ENCODE results near the gene TRAPPC3L.

Gene TRAPPC3L

GRCh38 chr6:116570856-116571682, 25.6 kb upstream of the TRAPPC3L start, which contains the start of gene RWDD1:
TSS of gene RWDD1 (plus strand) at chr6:116571504. CDS start at chr6:116571583, 79 bp downstream.
- Histone ChIP-seq H3K9me3 (ENCODE audit: control insufficient read depth in 2 of 2, low read length in 2 of 2) (no peaks in the 10 kb centered on the region), H3K4me3 (ENCODE audit: low read length in 2 of 2) (peak within 1 kb of the TSS; percentile 92 to 96), H3K27me3 (ENCODE audit: control insufficient read depth in 1 of 2, insufficient read depth in 2 of 2, low read length in 2 of 2) (no peaks in the 10 kb centered on the region), H3K4me1 (ENCODE audit: control insufficient read depth, insufficient read depth, low read length) (peaks cover 9% of the 10 kb centered on the region), H3K36me3 (ENCODE audit: control insufficient read depth in 2 of 2, insufficient read depth in 2 of 2, low read length in 2 of 2) (peaks cover 0 to 5% of the 10 kb centered on the region in 2 donors), H3K9ac (ENCODE audit: low read length in 2 of 2) (peak within 1 kb of the TSS; percentile 93 to 98), H3K27ac (ENCODE audit: low read length) (peak within 1 kb of the TSS; percentile 92)

GRCh38 chr6:116568821-116569755, 23.6 kb upstream of the TRAPPC3L start:
- Histone ChIP-seq H3K27ac (ENCODE audit: low read length) (no peak overlapping the region), H3K27me3 (ENCODE audit: control insufficient read depth in 1 of 2, insufficient read depth in 2 of 2, low read length in 2 of 2) (no peaks in the 10 kb centered on the region), H3K9ac (ENCODE audit: low read length in 2 of 2) (no peak overlapping the region), H3K36me3 (ENCODE audit: control insufficient read depth in 2 of 2, insufficient read depth in 2 of 2, low read length in 2 of 2) (no peaks in the 10 kb centered on the region), H3K9me3 (ENCODE audit: control insufficient read depth in 2 of 2, low read length in 2 of 2) (no peaks in the 10 kb centered on the region), H3K4me1 (ENCODE audit: control insufficient read depth, insufficient read depth, low read length) (peaks cover 16% of the 10 kb centered on the region), H3K4me3 (ENCODE audit: low read length in 2 of 2) (no peak overlapping the region)

- peaks cover 16% of the 10 kb centered on the region for H3K4me1 ChIP-seq (ENCODE audit: control insufficient read depth, insufficient read depth, low read length)
- no peaks in the 10 kb centered on the region for H3K27me3 ChIP-seq (ENCODE audit: control insufficient read depth in 1 of 2, insufficient read depth in 2 of 2, low read length in 2 of 2)
- H3K9me3 ChIP-seq (ENCODE audit: control insufficient read depth in 2 of 2, low read length in 2 of 2), result no peaks in the 10 kb centered on the region
- no peaks in the 10 kb centered on the region for H3K36me3 ChIP-seq (ENCODE audit: control insufficient read depth in 2 of 2, insufficient read depth in 2 of 2, low read length in 2 of 2)
- H3K4me3 ChIP-seq (ENCODE audit: low read length in 2 of 2), result no peak overlapping the region
- H3K9ac ChIP-seq (ENCODE audit: low read length in 2 of 2), result no peak overlapping the region
- H3K27ac ChIP-seq (ENCODE audit: low read length), result no peak overlapping the region
Observed at GRCh38 chr6:116568111-116568510, 22.6 kb upstream of the TRAPPC3L start.

- H3K4me1 ChIP-seq (ENCODE audit: control insufficient read depth, insufficient read depth, low read length), result peaks cover 10% of the 10 kb centered on the region
- peak overlapping the region; percentile 58 to 71 for H3K4me3 ChIP-seq (ENCODE audit: low read length in 2 of 2)
- peak overlapping the region; percentile 46 to 62 for H3K9ac ChIP-seq (ENCODE audit: low read length in 2 of 2)
- H3K27me3 ChIP-seq (ENCODE audit: control insufficient read depth in 1 of 2, insufficient read depth in 2 of 2, low read length in 2 of 2), result no peaks in the 10 kb centered on the region
- no peaks in the 10 kb centered on the region for H3K36me3 ChIP-seq (ENCODE audit: control insufficient read depth in 2 of 2, insufficient read depth in 2 of 2, low read length in 2 of 2)
- H3K9me3 ChIP-seq (ENCODE audit: control insufficient read depth in 2 of 2, low read length in 2 of 2), result no peaks in the 10 kb centered on the region
- no peak overlapping the region for H3K27ac ChIP-seq (ENCODE audit: low read length)
Observed at GRCh38 chr6:116564921-116565872, 19.7 kb upstream of the TRAPPC3L start.

GRCh38 chr6:116564311-116564710, 18.8 kb upstream of the TRAPPC3L start:
- Histone ChIP-seq H3K27ac (ENCODE audit: low read length) (no peak overlapping the region), H3K27me3 (ENCODE audit: control insufficient read depth in 1 of 2, insufficient read depth in 2 of 2, low read length in 2 of 2) (no peaks in the 10 kb centered on the region), H3K4me1 (ENCODE audit: control insufficient read depth, insufficient read depth, low read length) (peaks cover 7% of the 10 kb centered on the region), H3K4me3 (ENCODE audit: low read length in 2 of 2) (peak overlapping the region in 1 of 2 donors; percentile 71), H3K36me3 (ENCODE audit: control insufficient read depth in 2 of 2, insufficient read depth in 2 of 2, low read length in 2 of 2) (no peaks in the 10 kb centered on the region), H3K9ac (ENCODE audit: low read length in 2 of 2) (no peak overlapping the region), H3K9me3 (ENCODE audit: control insufficient read depth in 2 of 2, low read length in 2 of 2) (no peaks in the 10 kb centered on the region)

GRCh38 chr6:116563830-116564229, 18.3 kb upstream of the TRAPPC3L start:
- no peaks in the 10 kb centered on the region for H3K27me3 ChIP-seq (ENCODE audit: control insufficient read depth in 1 of 2, insufficient read depth in 2 of 2, low read length in 2 of 2)
- no peaks in the 10 kb centered on the region for H3K36me3 ChIP-seq (ENCODE audit: control insufficient read depth in 2 of 2, insufficient read depth in 2 of 2, low read length in 2 of 2)
- no peaks in the 10 kb centered on the region for H3K9me3 ChIP-seq (ENCODE audit: control insufficient read depth in 2 of 2, low read length in 2 of 2)
- no peak overlapping the region for H3K9ac ChIP-seq (ENCODE audit: low read length in 2 of 2)
- peaks cover 7% of the 10 kb centered on the region for H3K4me1 ChIP-seq (ENCODE audit: control insufficient read depth, insufficient read depth, low read length)
- H3K27ac ChIP-seq (ENCODE audit: low read length), result no peak overlapping the region
- no peak overlapping the region for H3K4me3 ChIP-seq (ENCODE audit: low read length in 2 of 2)

GRCh38 chr6:116562614-116563013, 17.1 kb upstream of the TRAPPC3L start:
- H3K27me3 ChIP-seq (ENCODE audit: control insufficient read depth in 1 of 2, insufficient read depth in 2 of 2, low read length in 2 of 2), result no peaks in the 10 kb centered on the region
- no peak overlapping the region for H3K27ac ChIP-seq (ENCODE audit: low read length)
- no peaks in the 10 kb centered on the region for H3K9me3 ChIP-seq (ENCODE audit: control insufficient read depth in 2 of 2, low read length in 2 of 2)
- H3K9ac ChIP-seq (ENCODE audit: low read length in 2 of 2), result no peak overlapping the region
- H3K4me1 ChIP-seq (ENCODE audit: control insufficient read depth, insufficient read depth, low read length), result peaks cover 7% of the 10 kb centered on the region
- H3K4me3 ChIP-seq (ENCODE audit: low read length in 2 of 2), result no peak overlapping the region
- no peaks in the 10 kb centered on the region for H3K36me3 ChIP-seq (ENCODE audit: control insufficient read depth in 2 of 2, insufficient read depth in 2 of 2, low read length in 2 of 2)

- H3K27ac ChIP-seq (ENCODE audit: low read length), result no peak overlapping the region
- H3K27me3 ChIP-seq (ENCODE audit: control insufficient read depth in 1 of 2, insufficient read depth in 2 of 2, low read length in 2 of 2), result no peaks in the 10 kb centered on the region
- H3K9me3 ChIP-seq (ENCODE audit: control insufficient read depth in 2 of 2, low read length in 2 of 2), result no peaks in the 10 kb centered on the region
- no peaks in the 10 kb centered on the region for H3K36me3 ChIP-seq (ENCODE audit: control insufficient read depth in 2 of 2, insufficient read depth in 2 of 2, low read length in 2 of 2)
- peaks cover 7% of the 10 kb centered on the region for H3K4me1 ChIP-seq (ENCODE audit: control insufficient read depth, insufficient read depth, low read length)
- no peak overlapping the region for H3K4me3 ChIP-seq (ENCODE audit: low read length in 2 of 2)
- H3K9ac ChIP-seq (ENCODE audit: low read length in 2 of 2), result peak overlapping the region in 1 of 2 donors; percentile 18
Observed at GRCh38 chr6:116562019-116562403, 16.5 kb upstream of the TRAPPC3L start.

GRCh38 chr6:116561377-116562018, 16.0 kb upstream of the TRAPPC3L start:
- Histone ChIP-seq H3K9me3 (ENCODE audit: control insufficient read depth in 2 of 2, low read length in 2 of 2) (no peaks in the 10 kb centered on the region), H3K4me3 (ENCODE audit: low read length in 2 of 2) (peak overlapping the region; percentile 31 to 59), H3K4me1 (ENCODE audit: control insufficient read depth, insufficient read depth, low read length) (peaks cover 7% of the 10 kb centered on the region)

More at GRCh38 chr6:116561377-116562018, 16.0 kb upstream of the TRAPPC3L start:
- no peaks in the 10 kb centered on the region for H3K36me3 ChIP-seq (ENCODE audit: control insufficient read depth in 2 of 2, insufficient read depth in 2 of 2, low read length in 2 of 2)
- H3K9ac ChIP-seq (ENCODE audit: low read length in 2 of 2), result peak overlapping the region; percentile 18 to 21
- H3K27ac ChIP-seq (ENCODE audit: low read length), result no peak overlapping the region
- no peaks in the 10 kb centered on the region for H3K27me3 ChIP-seq (ENCODE audit: control insufficient read depth in 1 of 2, insufficient read depth in 2 of 2, low read length in 2 of 2)

Data from stomach smooth muscle (tissue), 2 donors.